ENCODE measurements around the gene FHOD3.

FHOD3 gene

DNA sequence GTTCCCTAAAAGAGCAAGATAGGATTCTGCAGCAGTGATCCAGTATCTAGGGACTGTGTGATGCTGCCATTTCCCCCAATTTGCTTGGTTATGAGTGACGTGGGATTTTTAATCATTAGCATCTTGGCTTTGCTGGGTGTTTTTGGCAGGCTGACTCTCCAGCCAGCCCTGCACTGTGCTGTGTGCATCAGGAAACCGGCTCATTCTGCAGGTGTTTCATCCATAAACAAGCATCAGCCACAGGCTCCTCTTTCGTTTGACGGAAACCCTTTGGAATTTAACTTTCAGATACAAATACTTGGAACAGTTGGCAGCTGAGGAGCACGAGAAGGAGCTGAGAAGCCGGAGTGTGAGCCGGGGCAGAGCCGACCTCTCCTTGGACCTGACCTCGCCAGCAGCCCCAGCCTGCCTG, 395.4 kb downstream of the FHOD3 start (continued):
- TF ChIP-seq KLF8 (tag by site-specific recombination; IDR thresholded peaks at IDR 0.05) (no peak), ZNF580 (tag by site-specific recombination; IDR thresholded peaks at IDR 0.05) (no peak), BCL6B (tag by site-specific recombination; IDR thresholded peaks at IDR 0.05) (no peak), ZNF214 (tag by site-specific recombination; IDR thresholded peaks at IDR 0.05; ENCODE audit: borderline replicate concordance) (no peak)

DNA sequence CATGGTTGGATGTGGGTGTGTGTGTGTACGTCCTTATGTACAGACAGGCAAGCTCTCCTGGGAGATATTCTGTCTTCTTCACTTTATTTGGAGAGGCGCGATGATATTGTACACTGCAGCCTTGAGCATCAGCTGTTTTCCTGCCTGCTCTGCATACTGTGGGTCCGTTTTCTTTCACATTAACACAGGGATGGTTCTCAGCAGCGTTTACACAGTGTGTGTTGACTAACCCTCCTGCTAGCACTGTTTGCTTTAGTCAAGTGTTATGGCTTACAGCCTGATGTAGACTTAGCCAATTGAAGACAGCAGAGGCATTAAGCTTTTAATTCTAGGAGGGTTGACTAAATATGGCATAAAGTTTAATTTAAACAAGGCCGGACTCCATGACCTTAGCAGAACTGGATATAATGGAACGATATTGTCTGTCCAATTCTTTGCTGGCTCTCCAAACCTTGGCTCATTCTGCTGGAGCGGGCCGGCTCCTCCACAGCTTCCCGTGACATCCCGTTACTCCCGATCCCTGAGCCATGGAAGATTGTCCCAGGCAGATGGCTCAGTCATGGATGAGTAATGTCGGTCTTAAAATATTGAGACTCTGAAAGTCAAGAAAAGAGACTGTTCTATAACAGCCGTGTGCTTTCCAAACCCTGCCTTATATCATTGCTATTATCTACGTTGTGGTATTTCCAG, 396.6 kb downstream of the FHOD3 start:
- CTCF ChIA-PET, result no interaction called here

GRCh38 chr18:36695806-36696205, 398.3 kb downstream of the FHOD3 start:
- ChIA-PET POLR2A (no interaction called here), CTCF (interaction anchor here (0.7 to 1.1 kb wide), 2 partner anchors 115 to 124 kb away, joined by 3 read pairs; no protein-coding TSS in a partner anchor)
- TF ChIP-seq ZNF157 (tag by site-specific recombination; IDR thresholded peaks at IDR 0.05), result no peak
- no peak for TF ChIP-seq ZNF19 (tag by site-specific recombination; IDR thresholded peaks at IDR 0.05; ENCODE audit: low read depth)
- TF ChIP-seq, protein P1, sequence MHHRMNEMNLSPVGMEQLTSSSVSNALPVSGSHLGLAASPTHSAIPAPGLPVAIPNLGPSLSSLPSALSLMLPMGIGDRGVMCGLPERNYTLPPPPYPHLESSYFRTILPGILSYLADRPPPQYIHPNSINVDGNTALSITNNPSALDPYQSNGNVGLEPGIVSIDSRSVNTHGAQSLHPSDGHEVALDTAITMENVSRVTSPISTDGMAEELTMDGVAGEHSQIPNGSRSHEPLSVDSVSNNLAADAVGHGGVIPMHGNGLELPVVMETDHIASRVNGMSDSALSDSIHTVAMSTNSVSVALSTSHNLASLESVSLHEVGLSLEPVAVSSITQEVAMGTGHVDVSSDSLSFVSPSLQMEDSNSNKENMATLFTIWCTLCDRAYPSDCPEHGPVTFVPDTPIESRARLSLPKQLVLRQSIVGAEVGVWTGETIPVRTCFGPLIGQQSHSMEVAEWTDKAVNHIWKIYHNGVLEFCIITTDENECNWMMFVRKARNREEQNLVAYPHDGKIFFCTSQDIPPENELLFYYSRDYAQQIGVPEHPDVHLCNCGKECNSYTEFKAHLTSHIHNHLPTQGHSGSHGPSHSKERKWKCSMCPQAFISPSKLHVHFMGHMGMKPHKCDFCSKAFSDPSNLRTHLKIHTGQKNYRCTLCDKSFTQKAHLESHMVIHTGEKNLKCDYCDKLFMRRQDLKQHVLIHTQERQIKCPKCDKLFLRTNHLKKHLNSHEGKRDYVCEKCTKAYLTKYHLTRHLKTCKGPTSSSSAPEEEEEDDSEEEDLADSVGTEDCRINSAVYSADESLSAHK (tag by site-specific recombination; IDR thresholded peaks at IDR 0.05), result no peak
- TF ChIP-seq, protein P2, sequence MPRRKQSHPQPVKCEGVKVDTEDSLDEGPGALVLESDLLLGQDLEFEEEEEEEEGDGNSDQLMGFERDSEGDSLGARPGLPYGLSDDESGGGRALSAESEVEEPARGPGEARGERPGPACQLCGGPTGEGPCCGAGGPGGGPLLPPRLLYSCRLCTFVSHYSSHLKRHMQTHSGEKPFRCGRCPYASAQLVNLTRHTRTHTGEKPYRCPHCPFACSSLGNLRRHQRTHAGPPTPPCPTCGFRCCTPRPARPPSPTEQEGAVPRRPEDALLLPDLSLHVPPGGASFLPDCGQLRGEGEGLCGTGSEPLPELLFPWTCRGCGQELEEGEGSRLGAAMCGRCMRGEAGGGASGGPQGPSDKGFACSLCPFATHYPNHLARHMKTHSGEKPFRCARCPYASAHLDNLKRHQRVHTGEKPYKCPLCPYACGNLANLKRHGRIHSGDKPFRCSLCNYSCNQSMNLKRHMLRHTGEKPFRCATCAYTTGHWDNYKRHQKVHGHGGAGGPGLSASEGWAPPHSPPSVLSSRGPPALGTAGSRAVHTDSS (tag by site-specific recombination; IDR thresholded peaks at IDR 0.05), result no peak
- TF ChIP-seq, protein P3, sequence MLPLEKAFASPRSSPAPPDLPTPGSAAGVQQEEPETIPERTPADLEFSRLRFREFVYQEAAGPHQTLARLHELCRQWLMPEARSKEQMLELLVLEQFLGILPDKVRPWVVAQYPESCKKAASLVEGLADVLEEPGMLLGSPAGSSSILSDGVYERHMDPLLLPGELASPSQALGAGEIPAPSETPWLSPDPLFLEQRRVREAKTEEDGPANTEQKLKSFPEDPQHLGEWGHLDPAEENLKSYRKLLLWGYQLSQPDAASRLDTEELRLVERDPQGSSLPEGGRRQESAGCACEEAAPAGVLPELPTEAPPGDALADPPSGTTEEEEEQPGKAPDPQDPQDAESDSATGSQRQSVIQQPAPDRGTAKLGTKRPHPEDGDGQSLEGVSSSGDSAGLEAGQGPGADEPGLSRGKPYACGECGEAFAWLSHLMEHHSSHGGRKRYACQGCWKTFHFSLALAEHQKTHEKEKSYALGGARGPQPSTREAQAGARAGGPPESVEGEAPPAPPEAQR (tag by site-specific recombination; IDR thresholded peaks at IDR 0.05), result no peak
- TF ChIP-seq ZSCAN16 (tag by site-specific recombination; IDR thresholded peaks at IDR 0.05), result no peak
- no peak for TF ChIP-seq BCL6B (tag by site-specific recombination; IDR thresholded peaks at IDR 0.05)
- no peak overlapping the region for H3K27ac ChIP-seq (ENCODE audit: extremely low read depth, low read depth, low read length)
- H3K4me3 ChIP-seq (ENCODE audit: low read depth, low read length), result no peak overlapping the region
- no peaks in the 10 kb centered on the region for H3K4me1 ChIP-seq (ENCODE audit: control insufficient read depth, insufficient read depth, low read length)
- no peaks in the 10 kb centered on the region for H3K36me3 ChIP-seq (ENCODE audit: control insufficient read depth in 2 of 2, insufficient read depth in 1 of 2, low read length in 2 of 2)
- H3K9me3 ChIP-seq (ENCODE audit: control insufficient read depth, insufficient read depth, low read depth, low read length), result no peaks in the 10 kb centered on the region

More for the DNA sequence above, 396.6 kb downstream of the FHOD3 start:
- peak; percentile 42 for TF ChIP-seq GLIS1 (tag by site-specific recombination; IDR thresholded peaks at IDR 0.05)
- no peak for TF ChIP-seq SETDB1 (IDR thresholded peaks at IDR 0.05; ENCODE audit: insufficient read length, low read length)
- no peak for TF ChIP-seq ZNF140 (tag by site-specific recombination; IDR thresholded peaks at IDR 0.05)
- Histone ChIP-seq H3K36me3 (ENCODE audit: control insufficient read depth in 2 of 2, insufficient read depth in 1 of 2, low read length in 2 of 2) (no peaks in the 10 kb centered on the region), H3K27ac (ENCODE audit: extremely low read depth, low read depth, low read length) (no peak overlapping the region), H3K9me3 (ENCODE audit: control insufficient read depth, insufficient read depth, low read depth, low read length) (no peaks in the 10 kb centered on the region), H3K4me3 (ENCODE audit: low read depth, low read length) (no peak overlapping the region), H3K4me1 (ENCODE audit: control insufficient read depth, insufficient read depth, low read length) (no peaks in the 10 kb centered on the region)
- POLR2A ChIA-PET, result no interaction called here
